IPS-NIHi11 (cell line): Measurements from ENCODE around the gene PCYT1B.

Experiments
- DNase-seq: peaks from one replicate; pipeline ENCODE4 v3.0.0; 2012; ENCODE audit warnings: mixed read lengths, low spot score

PCYT1B gene

GRCh38 chrX:24525455-24525854 lies 121.7 kb downstream of the PCYT1B start:
- no peak for DNase-seq

- DNase-seq, result no peak
These were observed 126.7 kb downstream of the PCYT1B start for GRCh38 chrX:24520472-24520871.

DNA sequence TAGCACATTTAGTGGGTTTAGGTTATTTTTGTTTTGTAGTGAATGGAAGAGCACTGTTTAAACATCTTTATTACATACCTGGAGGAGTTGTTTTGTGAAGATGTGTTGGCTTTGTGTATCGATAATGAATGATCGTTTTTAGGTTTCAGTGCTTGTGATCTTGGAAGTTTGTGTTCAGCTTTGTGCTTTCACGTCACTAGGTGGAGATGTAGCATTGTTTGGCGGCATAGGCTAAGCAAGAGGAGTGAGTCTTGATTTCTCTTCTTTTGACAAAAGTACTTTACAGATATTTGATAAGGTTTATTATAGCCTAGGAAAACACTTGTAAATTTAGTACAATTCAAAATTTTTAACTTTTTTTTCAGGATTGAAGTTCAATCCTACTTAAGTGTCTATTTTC lies 131.7 kb downstream of the PCYT1B start:
- no peak for DNase-seq

GRCh38 chrX:24513416-24513815 lies 133.7 kb downstream of the PCYT1B start:
- DNase-seq, result no peak

DNA sequence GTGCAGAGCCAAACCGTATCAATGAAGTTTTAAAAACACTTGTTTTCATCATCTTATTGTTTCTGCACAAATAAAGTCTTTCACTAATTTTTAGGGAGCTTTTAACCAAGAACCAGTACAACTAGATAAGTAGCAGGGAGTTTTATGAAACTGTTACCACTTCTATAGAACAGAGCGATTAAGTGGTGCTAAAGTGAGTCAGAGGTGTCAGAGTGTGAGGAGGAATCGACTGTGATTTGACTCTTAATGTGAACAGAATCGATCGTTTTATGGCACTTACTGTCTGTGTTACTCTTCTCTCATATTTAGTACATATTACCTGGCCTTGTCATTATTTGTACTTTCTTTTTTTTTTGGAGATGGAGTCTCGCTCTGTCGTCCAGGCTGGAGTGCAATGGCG lies 138.8 kb downstream of the PCYT1B start:
- DNase-seq, result no peak
